Suppressor macrophage treated with lipopolysaccharide for 4 hours (primary cell): ENCODE results near the gene SOHLH1.

Experiments
- DNase-seq: peaks from one replicate; pipeline ENCODE4 v3.0.0-alpha.2; 2020

SOHLH1 gene

DNA sequence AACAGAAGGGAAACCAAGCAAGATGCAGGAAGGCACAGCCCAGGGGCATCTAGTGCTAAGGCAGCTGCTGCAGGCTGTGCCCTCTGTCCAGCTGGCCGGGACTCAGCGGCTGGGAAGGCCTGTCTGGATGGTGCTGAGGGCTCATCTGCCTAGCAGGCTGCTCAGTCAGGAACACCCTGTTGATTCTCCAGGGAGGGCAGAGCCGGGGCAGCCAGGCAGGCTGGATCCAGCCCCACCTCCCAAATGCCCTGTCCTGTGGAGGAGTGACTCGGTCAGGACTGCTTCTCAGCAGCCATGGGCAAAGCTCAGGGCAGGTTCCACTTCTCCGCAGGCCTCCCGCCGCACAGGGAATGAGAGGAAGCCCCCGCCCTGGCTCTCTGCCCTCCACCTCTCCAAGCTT, 44.0 kb downstream of the SOHLH1 start:
- no peak for DNase-seq

DNA sequence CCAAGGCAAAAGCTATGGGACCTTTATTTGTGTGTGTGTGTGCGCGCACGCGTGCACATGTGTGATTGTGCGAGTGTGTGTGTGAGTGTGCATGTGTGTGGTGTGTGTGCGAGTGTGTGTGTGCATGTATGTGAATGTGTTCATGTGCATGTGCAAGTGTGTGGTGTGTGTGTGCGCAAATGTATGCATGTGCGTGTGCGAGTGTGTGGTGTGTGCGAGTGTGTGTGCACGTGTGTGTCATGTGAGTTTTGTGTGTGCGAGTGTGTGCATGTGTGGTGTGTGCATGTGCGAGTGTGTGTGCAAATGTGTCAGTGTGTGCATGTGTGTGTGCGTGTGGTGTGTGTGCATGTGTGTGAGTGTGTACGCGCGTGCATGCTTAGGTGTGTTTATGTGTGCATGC, 48.9 kb downstream of the SOHLH1 start:
- DNase-seq = no peak

DNA sequence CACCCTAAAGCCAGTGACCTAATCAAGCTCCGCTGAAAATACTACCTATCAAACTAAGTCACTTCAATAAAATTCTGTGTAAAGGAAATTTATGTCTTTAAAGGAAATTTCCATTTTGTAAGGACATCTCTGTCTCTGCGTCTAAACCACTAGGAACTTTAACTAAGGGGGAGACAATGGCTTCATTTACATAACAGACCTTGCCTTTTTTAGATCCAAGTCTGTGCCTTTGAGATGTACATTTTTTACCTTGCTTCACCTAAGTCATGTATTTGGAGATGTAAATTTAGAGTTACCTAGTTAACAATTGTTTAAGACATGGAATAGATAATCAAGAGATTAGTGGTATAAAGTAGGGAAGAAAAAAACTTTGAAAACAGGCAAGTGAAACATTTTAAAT, 49.8 kb downstream of the SOHLH1 start:
- no peak for DNase-seq

DNA sequence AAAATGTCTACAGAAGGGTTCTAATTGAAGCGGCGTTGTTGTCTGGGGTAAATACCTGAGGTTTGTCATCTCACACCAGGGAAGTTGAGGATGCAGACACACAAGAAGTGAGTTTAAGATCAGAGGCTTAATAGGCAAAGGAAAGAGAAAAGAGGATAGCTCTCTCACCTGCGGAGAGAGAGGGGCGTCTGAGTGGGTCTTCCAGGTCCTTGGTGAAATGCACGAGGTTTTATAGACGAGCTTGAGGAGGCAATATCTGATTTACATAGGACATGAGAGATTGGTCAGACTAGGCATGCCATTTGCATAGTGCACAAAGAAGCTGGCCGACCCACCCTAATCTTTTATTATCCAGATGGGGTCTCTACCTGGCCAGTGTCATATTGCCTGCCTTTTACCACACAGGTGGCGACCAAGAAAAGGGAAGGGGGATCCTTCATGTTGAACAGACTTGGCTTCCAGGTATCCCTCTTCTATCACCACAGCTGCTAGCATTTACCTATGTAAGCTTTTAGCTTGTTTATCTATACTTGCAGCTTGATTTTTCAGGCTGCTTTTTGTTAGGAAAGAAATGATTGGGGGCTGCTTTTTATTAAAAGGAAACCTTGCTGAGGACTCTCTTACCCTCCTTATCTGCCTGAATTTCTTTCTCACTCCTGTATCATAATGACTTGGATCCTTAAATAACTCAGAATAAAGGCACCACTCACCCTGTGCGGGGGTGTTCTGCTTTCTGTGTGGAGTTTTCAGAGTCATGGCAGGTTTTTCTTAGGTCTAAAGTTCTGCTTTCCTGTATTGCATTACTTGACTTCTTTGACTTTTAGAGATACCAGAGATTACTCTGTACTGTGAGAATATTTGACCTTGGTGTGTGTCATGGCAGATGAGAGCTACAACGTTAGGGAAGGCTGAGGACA, 50.5 kb downstream of the SOHLH1 start:
- DNase-seq = no peak

DNA sequence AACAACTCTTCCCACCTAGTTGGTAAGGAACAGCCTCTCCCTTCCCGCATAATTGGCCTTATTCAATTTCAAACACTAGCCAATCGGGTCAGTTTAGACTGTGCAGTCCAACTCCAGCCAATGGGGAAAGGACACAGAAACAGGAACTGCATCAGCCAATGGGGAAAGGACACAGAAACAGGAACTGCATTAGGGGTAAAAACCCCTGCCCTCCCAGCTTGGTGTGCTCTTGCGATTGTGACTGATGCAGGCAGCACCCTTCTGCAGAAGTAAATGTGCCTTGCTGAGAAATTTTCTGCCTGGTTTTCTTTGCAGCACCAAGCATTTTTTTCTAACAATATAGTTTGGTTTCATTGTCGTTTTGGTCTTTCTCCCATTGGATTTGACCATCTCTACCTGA, 51.4 kb downstream of the SOHLH1 start:
- DNase-seq = no peak

DNA sequence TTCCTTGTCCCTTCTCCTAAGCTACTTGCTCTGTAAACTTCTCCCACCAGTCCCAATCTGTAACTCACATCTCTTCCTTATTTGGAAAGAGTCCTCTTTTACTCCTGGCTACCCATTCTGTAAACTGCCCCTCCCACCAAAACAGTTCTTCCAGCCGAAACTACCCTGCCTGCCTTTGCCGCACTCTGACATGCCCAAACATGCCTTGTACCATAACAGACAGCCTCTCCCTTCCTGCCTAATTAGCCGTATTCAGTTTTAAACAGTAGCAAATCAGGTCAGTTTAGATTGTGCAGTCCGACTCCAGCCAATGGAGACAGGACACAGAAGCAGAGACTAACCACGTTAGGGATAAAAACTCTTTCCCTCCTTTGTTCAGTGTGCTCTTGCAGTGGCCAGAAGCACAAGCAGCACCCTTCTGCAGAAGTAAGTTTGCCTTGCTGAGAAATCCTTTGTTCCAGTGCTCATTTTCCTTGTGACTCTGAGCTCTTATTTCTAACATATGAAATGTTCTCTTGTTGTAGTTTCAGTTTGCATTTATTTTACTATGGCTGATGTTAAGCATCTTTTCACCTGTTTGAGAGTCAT, 54.6 kb downstream of the SOHLH1 start:
- no peak for DNase-seq
